Calu3 (cell line): Measurements from ENCODE around the gene CRPPA. TPM values are rescaled to one million over a fixed set of nuclear protein-coding genes. Genes with fewer than 3 reads are reported as not detected.

Experiments
- BruUV-seq: library from RNA; stranded (reverse); fragments of 400-500 nt; replicated peaks from 2 replicates; lab custom pipeline; 2021; lab: Mats Ljungman, UMichigan
- CTCF ChIA-PET: fragments of 300-600 bp; sonication (Branson Sonifier 250); formaldehyde crosslinking; loops from one replicate; lab custom pipeline; 2022; ENCODE audit warnings: antibody characterized with exemption; lab: Charles Lee
- DNase-seq: peaks from one replicate; pipeline ENCODE4 v3.0.0; 2022
- H3K27ac Mint-ChIP-seq: one replicate; pipeline ENCODE4 v1.8.0; 2022; ENCODE audit warnings: mixed read lengths; ENCODE audit not compliant: unreplicated experiment
- H3K27me3 Mint-ChIP-seq: one replicate; pipeline ENCODE4 v1.8.0; 2022; ENCODE audit warnings: mixed read lengths; ENCODE audit not compliant: unreplicated experiment
- H3K36me3 Mint-ChIP-seq: one replicate; pipeline ENCODE4 v1.8.0; 2022; ENCODE audit warnings: mild to moderate bottlenecking, moderate library complexity, mixed read lengths; ENCODE audit not compliant: insufficient read depth, unreplicated experiment
- H3K4me1 Mint-ChIP-seq: one replicate; pipeline ENCODE4 v1.8.0; 2022; ENCODE audit warnings: mild to moderate bottlenecking, low read depth, mixed read lengths; ENCODE audit not compliant: unreplicated experiment
- H3K4me3 Mint-ChIP-seq: one replicate; pipeline ENCODE4 v1.8.0; 2022; ENCODE audit warnings: mild to moderate bottlenecking, low read depth, moderate library complexity, mixed read lengths; ENCODE audit not compliant: unreplicated experiment
- H3K9me3 Mint-ChIP-seq: one replicate; pipeline ENCODE4 v1.8.0; 2022; ENCODE audit warnings: low read depth, mixed read lengths; ENCODE audit not compliant: unreplicated experiment
- intact Hi-C: fragments of 100-400 bp; cut with micrococcal nuclease; formaldehyde crosslinking; loops from one replicate; pipeline ENCODE4 v1.10.0; 2022; ENCODE audit not compliant: unreplicated experiment
- total RNA-seq: library from RNA; stranded (reverse); gene quantifications from 2 replicates; pipeline ENCODE4 v1.2.3, GENCODE V29; 2022
- TF ChIP-seq, protein P1 (sequence below): fragments of 200-600 bp; IDR thresholded peaks from one replicate; pipeline ENCODE4 v1.8.0; 2022; ENCODE audit warnings: antibody characterized with exemption; ENCODE audit not compliant: unreplicated experiment

Gene CRPPA
- total RNA-seq, 1 experiment from 2014 or later: 7.5 TPM

DNA sequence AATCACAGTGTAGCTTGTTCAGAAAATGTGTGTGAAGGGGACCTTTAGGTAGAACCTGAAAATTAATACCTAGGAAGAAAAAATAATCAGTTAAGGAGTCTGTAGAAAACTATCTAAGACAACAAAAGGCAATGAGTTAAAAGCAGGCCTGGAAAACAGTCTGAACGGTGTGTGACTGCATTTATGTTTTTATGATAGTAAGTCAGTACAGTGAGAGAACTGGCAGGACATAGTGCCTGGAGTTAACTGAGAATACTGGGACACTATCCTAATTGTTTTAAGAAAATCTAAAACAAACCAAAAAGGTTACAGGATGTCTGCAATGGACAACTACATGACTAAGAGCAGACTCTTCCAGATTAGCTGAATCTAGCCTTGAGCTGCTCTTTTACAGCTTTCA lies 17.9 kb downstream of the CRPPA start:
- H3K4me1 Mint-ChIP-seq: peaks cover 7% of the 10 kb centered on the region
- intact Hi-C loops: no loop called here
- no peaks in the 10 kb centered on the region for H3K27me3 Mint-ChIP-seq
- CTCF ChIA-PET: interaction anchor here (0.6 kb wide), 1 partner anchor 898 kb away, joined by 4 read pairs; no protein-coding TSS in a partner anchor
- no peak overlapping the region for H3K27ac Mint-ChIP-seq
- no TSS peak for BruUV-seq
- TF ChIP-seq, protein P1, sequence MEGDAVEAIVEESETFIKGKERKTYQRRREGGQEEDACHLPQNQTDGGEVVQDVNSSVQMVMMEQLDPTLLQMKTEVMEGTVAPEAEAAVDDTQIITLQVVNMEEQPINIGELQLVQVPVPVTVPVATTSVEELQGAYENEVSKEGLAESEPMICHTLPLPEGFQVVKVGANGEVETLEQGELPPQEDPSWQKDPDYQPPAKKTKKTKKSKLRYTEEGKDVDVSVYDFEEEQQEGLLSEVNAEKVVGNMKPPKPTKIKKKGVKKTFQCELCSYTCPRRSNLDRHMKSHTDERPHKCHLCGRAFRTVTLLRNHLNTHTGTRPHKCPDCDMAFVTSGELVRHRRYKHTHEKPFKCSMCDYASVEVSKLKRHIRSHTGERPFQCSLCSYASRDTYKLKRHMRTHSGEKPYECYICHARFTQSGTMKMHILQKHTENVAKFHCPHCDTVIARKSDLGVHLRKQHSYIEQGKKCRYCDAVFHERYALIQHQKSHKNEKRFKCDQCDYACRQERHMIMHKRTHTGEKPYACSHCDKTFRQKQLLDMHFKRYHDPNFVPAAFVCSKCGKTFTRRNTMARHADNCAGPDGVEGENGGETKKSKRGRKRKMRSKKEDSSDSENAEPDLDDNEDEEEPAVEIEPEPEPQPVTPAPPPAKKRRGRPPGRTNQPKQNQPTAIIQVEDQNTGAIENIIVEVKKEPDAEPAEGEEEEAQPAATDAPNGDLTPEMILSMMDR: no peak
- DNase-seq: no peak
- H3K4me3 Mint-ChIP-seq: no peak overlapping the region
- peaks cover 8% of the 10 kb centered on the region for H3K9me3 Mint-ChIP-seq
- peaks cover 14% of the 10 kb centered on the region for H3K36me3 Mint-ChIP-seq

DNA sequence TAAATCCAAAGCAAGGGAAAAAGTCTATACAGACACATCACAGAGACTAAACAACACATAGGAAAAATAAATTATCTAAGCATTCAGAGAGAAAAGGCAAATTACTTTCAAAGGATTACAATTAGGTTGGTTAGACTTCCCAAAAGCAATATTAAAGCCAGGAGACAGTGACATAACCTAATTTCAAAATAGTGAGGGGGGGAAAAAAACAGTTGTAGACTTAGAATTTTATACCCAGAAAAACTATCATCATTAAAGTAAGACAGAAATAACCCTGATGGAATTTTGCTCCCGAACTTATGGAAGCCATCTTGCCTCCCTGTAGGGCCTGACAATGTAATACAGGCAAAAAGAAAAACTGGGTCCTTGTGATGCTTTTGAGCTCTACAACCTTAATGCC lies 18.4 kb downstream of the CRPPA start:
- H3K4me1 Mint-ChIP-seq: peaks cover 2% of the 10 kb centered on the region
- no TSS peak for BruUV-seq
- intact Hi-C loops: no loop called here
- no peak overlapping the region for H3K4me3 Mint-ChIP-seq
- peaks cover 18% of the 10 kb centered on the region for H3K36me3 Mint-ChIP-seq
- no peak overlapping the region for H3K27ac Mint-ChIP-seq
- CTCF ChIA-PET: no interaction called here
- peaks cover 8% of the 10 kb centered on the region for H3K9me3 Mint-ChIP-seq
- H3K27me3 Mint-ChIP-seq: no peaks in the 10 kb centered on the region
- TF ChIP-seq, protein P1: no peak
- no peak for DNase-seq

DNA sequence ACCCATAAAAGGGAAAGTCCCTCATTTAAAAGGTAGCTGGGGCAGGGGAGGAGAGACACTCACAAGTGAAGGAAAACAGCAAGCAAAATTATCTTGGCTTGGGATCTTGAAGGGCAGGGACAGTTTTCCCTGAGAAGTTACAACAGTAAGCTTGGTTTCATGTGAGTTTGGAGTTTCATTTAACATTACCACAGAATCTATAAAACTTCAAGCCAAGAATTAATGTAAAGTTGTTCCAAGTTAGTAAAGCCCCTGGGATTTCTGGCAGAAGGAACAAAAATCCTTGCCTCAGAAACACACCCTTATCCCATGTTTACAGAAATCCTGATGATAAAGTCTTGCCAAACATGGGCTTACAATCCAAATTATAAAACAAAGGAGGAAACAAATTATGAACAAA lies 19.2 kb downstream of the CRPPA start:
- TF ChIP-seq, protein P1: no peak
- Mint-ChIP-seq H3K4me1 (no peaks in the 10 kb centered on the region), H3K9me3 (peaks cover 8% of the 10 kb centered on the region), H3K4me3 (no peak overlapping the region), H3K27ac (no peak overlapping the region), H3K36me3 (peaks cover 25% of the 10 kb centered on the region), H3K27me3 (no peaks in the 10 kb centered on the region)
- intact Hi-C loops: no loop called here
- DNase-seq: no peak
- no TSS peak for BruUV-seq
- CTCF ChIA-PET: interaction anchor here (0.7 kb wide), 1 partner anchor 191 kb away, joined by 5 read pairs; no protein-coding TSS in a partner anchor

DNA sequence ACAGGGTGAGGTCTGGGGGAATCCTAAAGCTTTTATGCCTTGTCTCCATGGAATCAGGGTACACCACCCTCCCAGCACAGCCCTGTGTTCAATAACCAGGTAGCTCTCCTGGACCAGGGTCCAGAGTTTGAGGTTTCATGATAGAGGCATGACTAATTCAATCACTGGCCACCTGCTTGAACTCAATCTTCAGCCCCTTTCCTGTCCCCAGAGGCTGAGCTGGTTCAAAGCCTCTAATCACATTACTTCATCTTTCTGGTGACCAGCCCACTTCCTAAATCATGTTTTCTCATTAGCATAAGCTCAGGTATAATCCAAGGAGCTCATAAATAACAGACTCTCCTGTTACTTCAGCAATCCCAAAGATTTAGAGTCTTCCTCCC lies 20.5 kb downstream of the CRPPA start:
- H3K4me3 Mint-ChIP-seq: no peak overlapping the region
- H3K27me3 Mint-ChIP-seq: no peaks in the 10 kb centered on the region
- CTCF ChIA-PET: no interaction called here
- H3K4me1 Mint-ChIP-seq: no peaks in the 10 kb centered on the region
- DNase-seq: no peak
- TF ChIP-seq, protein P1: no peak
- peak overlapping the region; percentile 8 for H3K27ac Mint-ChIP-seq
- peaks cover 15% of the 10 kb centered on the region for H3K9me3 Mint-ChIP-seq
- H3K36me3 Mint-ChIP-seq: peaks cover 35% of the 10 kb centered on the region
- intact Hi-C loops: no loop called here
- no TSS peak for BruUV-seq
